DOHH2 (cell line): ENCODE measurements around the gene TMEM164.

ENCODE experiments used
- EZH2phosphoT487 ChIP-seq: fragments of 200-600 bp; sonication (generic); IDR thresholded peaks from 2 replicates; pipeline ENCODE4 v1.6.1; 2017; ENCODE audit warnings: borderline replicate concordance, mild to moderate bottlenecking, antibody characterized with exemption, low read length, moderate library complexity, mixed read lengths
- TF ChIP-seq, protein P1 (sequence below): fragments of 200-600 bp; sonication (generic); IDR thresholded peaks from one replicate; pipeline ENCODE4 v1.5.1; 2014; ENCODE audit warnings: antibody characterized with exemption, mild to moderate bottlenecking, low read depth, low read length; ENCODE audit not compliant: poor library complexity, severe bottlenecking

DNA sequence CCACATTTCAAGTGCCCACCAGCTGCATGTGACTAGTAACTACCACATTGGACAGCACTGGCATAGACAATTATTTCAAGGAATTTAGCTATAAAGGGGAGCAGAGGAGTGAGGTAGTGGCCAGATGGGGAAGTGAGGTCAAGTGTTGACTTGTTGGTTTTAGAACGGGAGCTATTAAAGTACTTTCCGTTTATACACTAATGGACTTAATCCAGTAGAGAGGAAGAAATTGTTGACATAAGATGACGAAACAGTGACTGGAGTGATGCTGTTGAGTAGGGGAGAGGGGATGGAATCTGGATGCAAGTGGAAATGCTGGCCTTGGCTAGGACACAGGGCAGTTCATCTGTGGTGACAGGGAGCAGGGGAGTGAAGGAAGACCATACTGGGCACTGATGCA is 160.6 kb downstream of the TMEM164 start:
- TF ChIP-seq, protein P1, sequence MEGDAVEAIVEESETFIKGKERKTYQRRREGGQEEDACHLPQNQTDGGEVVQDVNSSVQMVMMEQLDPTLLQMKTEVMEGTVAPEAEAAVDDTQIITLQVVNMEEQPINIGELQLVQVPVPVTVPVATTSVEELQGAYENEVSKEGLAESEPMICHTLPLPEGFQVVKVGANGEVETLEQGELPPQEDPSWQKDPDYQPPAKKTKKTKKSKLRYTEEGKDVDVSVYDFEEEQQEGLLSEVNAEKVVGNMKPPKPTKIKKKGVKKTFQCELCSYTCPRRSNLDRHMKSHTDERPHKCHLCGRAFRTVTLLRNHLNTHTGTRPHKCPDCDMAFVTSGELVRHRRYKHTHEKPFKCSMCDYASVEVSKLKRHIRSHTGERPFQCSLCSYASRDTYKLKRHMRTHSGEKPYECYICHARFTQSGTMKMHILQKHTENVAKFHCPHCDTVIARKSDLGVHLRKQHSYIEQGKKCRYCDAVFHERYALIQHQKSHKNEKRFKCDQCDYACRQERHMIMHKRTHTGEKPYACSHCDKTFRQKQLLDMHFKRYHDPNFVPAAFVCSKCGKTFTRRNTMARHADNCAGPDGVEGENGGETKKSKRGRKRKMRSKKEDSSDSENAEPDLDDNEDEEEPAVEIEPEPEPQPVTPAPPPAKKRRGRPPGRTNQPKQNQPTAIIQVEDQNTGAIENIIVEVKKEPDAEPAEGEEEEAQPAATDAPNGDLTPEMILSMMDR = no peak
- no peak for TF ChIP-seq EZH2phosphoT487
